GM12878 (cell line): ENCODE data around the gene ARSA. TPM values are rescaled to one million over a fixed set of nuclear protein-coding genes. Genes with fewer than 3 reads are reported as not detected.

ENCODE experiments used
- ATAC-seq: fragments of 200-7000 bp; cut with Tn5 transposase; 3 replicates; pipeline ENCODE4 v1.9.1; 2020; ENCODE audit warnings: mild to moderate bottlenecking, moderate library complexity
- BruUV-seq: library from RNA; stranded (reverse); fragments of 400-500 nt; replicated peaks from 2 replicates; lab custom pipeline; 2021; lab: Mats Ljungman, UMichigan
- CTCF ChIA-PET: fragments of 300-600 bp; sonication (Branson Sonifier 250); formaldehyde crosslinking; extraction: SDS; loops from one replicate; lab custom pipeline; 2021; ENCODE audit warnings: inconsistent platforms; lab: Yijun Ruan, JAX
- POLR2A ChIA-PET: fragments of 350-600 bp; formaldehyde crosslinking; extraction: SDS; loops from one replicate; lab custom pipeline; 2021; ENCODE audit warnings: inconsistent platforms; lab: Charles Lee
- RAD21 ChIA-PET: fragments of 300-600 bp; sonication (Branson Sonifier 250); formaldehyde crosslinking; loops from one replicate; lab custom pipeline; 2023; ENCODE audit warnings: antibody characterized with exemption; ENCODE audit not compliant: unreplicated experiment; lab: Charles Lee
- SMC1A ChIA-PET: fragments of 300-600 bp; sonication (Branson Sonifier 250); formaldehyde crosslinking; loops from one replicate; lab custom pipeline; 2023; ENCODE audit not compliant: unreplicated experiment, uncharacterized antibody; lab: Charles Lee
- DNase-seq: peaks from one replicate; pipeline ENCODE4 v3.0.0-alpha.2; 2011; ENCODE audit warnings: low read depth, low spot score
- FAIRE-seq: peaks from 3 replicates; lab custom pipeline; 2011; peaks lifted over from hg19 to GRCh38; lab: Jason Lieb, UNC
- H2AFZ ChIP-seq: 2 replicates; pipeline ENCODE4 v1.6.0; 2011; ENCODE audit warnings: low read depth, low read length, control low read depth; ENCODE audit not compliant: control insufficient read depth
- H3K27ac ChIP-seq: 2 replicates; pipeline ENCODE4 v1.5.1; 2011; ENCODE audit warnings: control low read depth; ENCODE audit not compliant: control insufficient read depth, insufficient read depth
- H3K27me3 ChIP-seq, 2 experiments: replicated peaks in 1 of 2; 2 replicates each; pipeline versions ENCODE4 v1.6.0 to v1.6.1; 2011; ENCODE audit warnings: low read length in 1 of 2; ENCODE audit not compliant: control insufficient read depth in 2 of 2, insufficient read depth in 2 of 2
- H3K36me3 ChIP-seq, 2 experiments: 2 replicates each; pipeline ENCODE4 v1.5.1; 2011; ENCODE audit warnings: low read length in 1 of 2; ENCODE audit not compliant: control insufficient read depth in 2 of 2, insufficient read depth in 2 of 2
- H3K4me1 ChIP-seq: 2 replicates; pipeline ENCODE4 v1.6.1; 2011; ENCODE audit warnings: mild to moderate bottlenecking, low read length, moderate library complexity, mixed read lengths; ENCODE audit not compliant: control insufficient read depth, insufficient read depth
- H3K4me2 ChIP-seq: 2 replicates; pipeline ENCODE4 v1.6.0; 2011; ENCODE audit warnings: control low read depth; ENCODE audit not compliant: control insufficient read depth, insufficient read depth
- H3K4me3 ChIP-seq: fragments of 200-600 bp; sonication (generic); 2 replicates; pipeline ENCODE4 v1.5.1; 2016
- H3K79me2 ChIP-seq: 2 replicates; pipeline ENCODE4 v1.6.0; 2011; ENCODE audit warnings: low read length; ENCODE audit not compliant: control insufficient read depth, insufficient read depth
- H3K9ac ChIP-seq: 2 replicates; pipeline ENCODE4 v1.8.0; 2011; ENCODE audit warnings: low read length, control low read depth, mixed read lengths; ENCODE audit not compliant: control insufficient read depth, insufficient read depth
- H3K9me3 ChIP-seq: replicated peaks from 3 replicates; pipeline ENCODE4 v1.5.1; 2011; ENCODE audit warnings: mild to moderate bottlenecking, low read length; ENCODE audit not compliant: control insufficient read depth, insufficient read depth
- H4K20me1 ChIP-seq: 2 replicates; pipeline ENCODE4 v1.6.0; 2011; ENCODE audit not compliant: control insufficient read depth, insufficient read depth
- BACH1 ChIP-seq: fragments of 450-650 bp; IDR thresholded peaks from 2 replicates; pipeline ENCODE4 v1.6.1; 2017; ENCODE audit warnings: mild to moderate bottlenecking, borderline replicate concordance
- HSF1 ChIP-seq: fragments of 150-350 bp; IDR thresholded peaks from 2 replicates; pipeline ENCODE4 v1.6.1; 2014; ENCODE audit warnings: mild to moderate bottlenecking, low read depth, low read length
- KDM1A ChIP-seq: fragments of 200-600 bp; sonication (generic); IDR thresholded peaks from 2 replicates; pipeline ENCODE4 v1.6.1; 2016; ENCODE audit warnings: borderline replicate concordance
- RAD51 ChIP-seq: fragments of 450-650 bp; IDR thresholded peaks from 2 replicates; pipeline ENCODE4 v1.6.1; 2016; ENCODE audit warnings: moderate library complexity, mild to moderate bottlenecking, inconsistent platforms
- SMAD5 ChIP-seq: IDR thresholded peaks from 2 replicates; pipeline ENCODE4 v1.6.1; 2016; ENCODE audit warnings: antibody characterized with exemption, low read depth
- ZNF687 ChIP-seq: fragments of 450-650 bp; IDR thresholded peaks from 2 replicates; pipeline ENCODE4 v1.6.1; 2017; ENCODE audit warnings: mild to moderate bottlenecking, moderate library complexity
- WGBS: methylation state at CpG from one replicate; pipeline ENCODE4 v1.1.6; 2016; ENCODE audit warnings: low lambda C conversion rate; ENCODE audit not compliant: insufficient replicate concordance, insufficient coverage; ENCODE audit errors: missing lambda C conversion rate; 5-methylcytosine and 5-hydroxymethylcytosine counted together
- in situ Hi-C: fragments of 300-500 bp; cut with MboI; formaldehyde crosslinking; loops from 9 replicates; pipeline ENCODE4 v1.14.3; 2018; ENCODE audit warnings: mixed read lengths
- intact Hi-C: fragments of 100-400 bp; cut with micrococcal nuclease; formaldehyde crosslinking; loops from one replicate; pipeline ENCODE4 v1.14.2; 2022; ENCODE audit not compliant: unreplicated experiment
- polyA plus RNA-seq, 11 experiments: library from polyadenylated mRNA; depleted of rRNA in 4 of 11; unstranded in 6 of 11; stranded (reverse) in 5 of 11; fragments of >200 nt; fragmentation: Nextera tagmentation in 4 of 11; fragmentation: Illumina TruSeq in 1 of 11; extraction: Ambion mirVana in 4 of 11; extraction: Trizol in 1 of 11; gene quantifications; 1 replicate in 1 of 11; 2 replicates in 10 of 11; pipeline versions ENCODE4 v1.2.1 to v1.2.3, GENCODE V29; 2011 to 2016; ENCODE audit warnings: inconsistent platforms in 2 of 11, missing spikeins in 2 of 11, low read depth in 1 of 11
- total RNA-seq, 4 experiments: library from RNA; depleted of rRNA in 3 of 4; stranded (reverse); fragments of >200 nt in 3 of 4; fragmentation: Illumina TruSeq in 1 of 4; extraction: Trizol in 1 of 4; gene quantifications; 2 replicates each; pipeline versions ENCODE4 v1.2.1 to v1.2.3, GENCODE V29; 2013 to 2021

Gene ARSA
- total and polyA plus RNA-seq, 10 of the 15 experiments (the other 5 are each of a cell fraction or from before 2014, with no cell fraction given), result 0.39 to 26.3 (median 9.8) TPM

- ChIA-PET RAD21 (no interaction called here), SMC1A (no interaction called here), POLR2A (no interaction called here)
- Histone ChIP-seq H3K4me1 (no peaks in the 10 kb centered on the region), H2AFZ (no peak overlapping the region), H3K27me3 (peaks cover 5 to 6% of the 10 kb centered on the region in 2 experiments; a peak in 3 of 4 replicates), H3K79me2 (no peaks in the 10 kb centered on the region), H3K9me3 (no peaks in the 10 kb centered on the region)
- intact Hi-C loops (no loop called here), in situ Hi-C loops (no loop called here)
- no peak for FAIRE-seq
- no peak for ATAC-seq
- 73% methylated on average over 84 of the region's 103 CpGs for WGBS
- TF ChIP-seq SMAD5 (no peak), RAD51 (no peak), HSF1 (no peak), KDM1A (no peak), ZNF687 (no peak), BACH1 (no peak)
- TF ChIP-seq, all 136 proteins: peak for 0
- no peak overlapping the region for H3K4me3 ChIP-seq
- BruUV-seq, result no TSS peak
- no peak overlapping the region for H3K9ac ChIP-seq
- no peaks in the 10 kb centered on the region for H3K36me3 ChIP-seq
- H4K20me1 ChIP-seq, result no peaks in the 10 kb centered on the region
- CTCF ChIA-PET, result no interaction called here
- H3K27ac ChIP-seq, result no peak overlapping the region
- H3K4me2 ChIP-seq, result no peak overlapping the region
- DNase-seq, result no peak
Measured at GRCh38 chr22:50604256-50605001, 23.5 kb downstream of the ARSA start.
